ENCODE results near the gene FXYD2.

FXYD2 gene

GRCh38 chr11:117824571-117825537, at the start of gene FXYD2:
TSS of gene FXYD2 (minus strand) at chr11:117824744. CDS start at chr11:117824678, 66 bp downstream.
- Histone ChIP-seq H3K36me3 (ENCODE audit: control insufficient read depth in 2 of 2, insufficient read depth in 2 of 2, low read length in 2 of 2) (no peaks in the 10 kb centered on the region), H3K9me3 (ENCODE audit: control insufficient read depth in 2 of 2, low read length in 2 of 2) (no peaks in the 10 kb centered on the region), H3K9ac (ENCODE audit: low read length in 2 of 2) (peak within 1 kb of the TSS in 1 of 2 donors; percentile 38), H3K4me3 (ENCODE audit: low read length in 2 of 2) (peak within 1 kb of the TSS in 1 of 2 donors; percentile 8), H3K27ac (ENCODE audit: low read length) (peak within 1 kb of the TSS; percentile 53), H3K4me1 (ENCODE audit: control insufficient read depth, insufficient read depth, low read length) (peaks cover 43% of the 10 kb centered on the region), H3K27me3 (ENCODE audit: control insufficient read depth in 1 of 2, insufficient read depth in 2 of 2, low read length in 2 of 2) (peaks cover 2 to 5% of the 10 kb centered on the region in 2 donors)

- Histone ChIP-seq H3K4me1 (ENCODE audit: control insufficient read depth, insufficient read depth, low read length) (peaks cover 84% of the 10 kb centered on the region), H3K9ac (ENCODE audit: low read length in 2 of 2) (peak overlapping the region in 1 of 2 donors; percentile 26), H3K9me3 (ENCODE audit: control insufficient read depth in 2 of 2, low read length in 2 of 2) (no peaks in the 10 kb centered on the region), H3K27me3 (ENCODE audit: control insufficient read depth in 1 of 2, insufficient read depth in 2 of 2, low read length in 2 of 2) (no peaks in the 10 kb centered on the region), H3K4me3 (ENCODE audit: low read length in 2 of 2) (peak overlapping the region; percentile 80 to 92), H3K27ac (ENCODE audit: low read length) (peak overlapping the region; percentile 95), H3K36me3 (ENCODE audit: control insufficient read depth in 2 of 2, insufficient read depth in 2 of 2, low read length in 2 of 2) (no peaks in the 10 kb centered on the region)
Measured at GRCh38 chr11:117873828-117874125, 49.2 kb upstream of the FXYD2 start.

- Histone ChIP-seq H3K4me1 (ENCODE audit: control insufficient read depth, insufficient read depth, low read length) (peaks cover 86% of the 10 kb centered on the region), H3K36me3 (ENCODE audit: control insufficient read depth in 2 of 2, insufficient read depth in 2 of 2, low read length in 2 of 2) (peaks cover 0 to under 1% of the 10 kb centered on the region in 2 donors), H3K9ac (ENCODE audit: low read length in 2 of 2) (peak overlapping the region in 1 of 2 donors; percentile 36), H3K27ac (ENCODE audit: low read length) (peak overlapping the region; percentile 95), H3K27me3 (ENCODE audit: control insufficient read depth in 1 of 2, insufficient read depth in 2 of 2, low read length in 2 of 2) (no peaks in the 10 kb centered on the region), H3K4me3 (ENCODE audit: low read length in 2 of 2) (peak overlapping the region in 1 of 2 donors; percentile 92), H3K9me3 (ENCODE audit: control insufficient read depth in 2 of 2, low read length in 2 of 2) (no peaks in the 10 kb centered on the region)
Measured at GRCh38 chr11:117872975-117873827, 48.7 kb upstream of the FXYD2 start.

- Histone ChIP-seq H3K4me3 (ENCODE audit: low read length in 2 of 2) (peak overlapping the region in 1 of 2 donors; percentile 92), H3K27me3 (ENCODE audit: control insufficient read depth in 1 of 2, insufficient read depth in 2 of 2, low read length in 2 of 2) (no peaks in the 10 kb centered on the region), H3K9me3 (ENCODE audit: control insufficient read depth in 2 of 2, low read length in 2 of 2) (no peaks in the 10 kb centered on the region), H3K4me1 (ENCODE audit: control insufficient read depth, insufficient read depth, low read length) (peaks cover 81% of the 10 kb centered on the region), H3K36me3 (ENCODE audit: control insufficient read depth in 2 of 2, insufficient read depth in 2 of 2, low read length in 2 of 2) (peaks cover 0 to 4% of the 10 kb centered on the region in 2 donors), H3K27ac (ENCODE audit: low read length) (peak overlapping the region; percentile 95), H3K9ac (ENCODE audit: low read length in 2 of 2) (peak overlapping the region in 1 of 2 donors; percentile 36)
Measured at GRCh38 chr11:117872420-117872961, 47.9 kb upstream of the FXYD2 start.

GRCh38 chr11:117871784-117872183, 47.2 kb upstream of the FXYD2 start:
- Histone ChIP-seq H3K4me1 (ENCODE audit: control insufficient read depth, insufficient read depth, low read length) (peaks cover 75% of the 10 kb centered on the region), H3K9me3 (ENCODE audit: control insufficient read depth in 2 of 2, low read length in 2 of 2) (no peaks in the 10 kb centered on the region)

GRCh38 chr11:117871160-117871559, 46.6 kb upstream of the FXYD2 start:
- H3K4me1 ChIP-seq (ENCODE audit: control insufficient read depth, insufficient read depth, low read length), result peaks cover 79% of the 10 kb centered on the region
- no peak overlapping the region for H3K9ac ChIP-seq (ENCODE audit: low read length in 2 of 2)
- H3K27ac ChIP-seq (ENCODE audit: low read length), result peak overlapping the region; percentile 95
- no peaks in the 10 kb centered on the region for H3K9me3 ChIP-seq (ENCODE audit: control insufficient read depth in 2 of 2, low read length in 2 of 2)
- no peaks in the 10 kb centered on the region for H3K27me3 ChIP-seq (ENCODE audit: control insufficient read depth in 1 of 2, insufficient read depth in 2 of 2, low read length in 2 of 2)
- H3K36me3 ChIP-seq (ENCODE audit: control insufficient read depth in 2 of 2, insufficient read depth in 2 of 2, low read length in 2 of 2), result peaks cover 0 to 4% of the 10 kb centered on the region in 2 donors
- no peak overlapping the region for H3K4me3 ChIP-seq (ENCODE audit: low read length in 2 of 2)

More at GRCh38 chr11:117871784-117872183, 47.2 kb upstream of the FXYD2 start:
- H3K9ac ChIP-seq (ENCODE audit: low read length in 2 of 2), result peak overlapping the region in 1 of 2 donors; percentile 29
- H3K27me3 ChIP-seq (ENCODE audit: control insufficient read depth in 1 of 2, insufficient read depth in 2 of 2, low read length in 2 of 2), result no peaks in the 10 kb centered on the region
- peak overlapping the region; percentile 10 to 92 for H3K4me3 ChIP-seq (ENCODE audit: low read length in 2 of 2)
- H3K36me3 ChIP-seq (ENCODE audit: control insufficient read depth in 2 of 2, insufficient read depth in 2 of 2, low read length in 2 of 2), result peaks cover 0 to 4% of the 10 kb centered on the region in 2 donors
- peak overlapping the region; percentile 95 for H3K27ac ChIP-seq (ENCODE audit: low read length)

GRCh38 chr11:117870103-117870952, 45.8 kb upstream of the FXYD2 start:
- peaks cover 78% of the 10 kb centered on the region for H3K4me1 ChIP-seq (ENCODE audit: control insufficient read depth, insufficient read depth, low read length)

GRCh38 chr11:117869604-117870003, 45.1 kb upstream of the FXYD2 start:
- Histone ChIP-seq H3K4me1 (ENCODE audit: control insufficient read depth, insufficient read depth, low read length) (peaks cover 71% of the 10 kb centered on the region), H3K27ac (ENCODE audit: low read length) (peak overlapping the region; percentile 95)

More at GRCh38 chr11:117870103-117870952, 45.8 kb upstream of the FXYD2 start:
- peak overlapping the region in 1 of 2 donors; percentile 15 for H3K4me3 ChIP-seq (ENCODE audit: low read length in 2 of 2)
- H3K36me3 ChIP-seq (ENCODE audit: control insufficient read depth in 2 of 2, insufficient read depth in 2 of 2, low read length in 2 of 2), result peaks cover 0 to 4% of the 10 kb centered on the region in 2 donors
- H3K9me3 ChIP-seq (ENCODE audit: control insufficient read depth in 2 of 2, low read length in 2 of 2), result no peaks in the 10 kb centered on the region
- peak overlapping the region; percentile 95 for H3K27ac ChIP-seq (ENCODE audit: low read length)
- H3K9ac ChIP-seq (ENCODE audit: low read length in 2 of 2), result peak overlapping the region; percentile 21 to 36
- no peaks in the 10 kb centered on the region for H3K27me3 ChIP-seq (ENCODE audit: control insufficient read depth in 1 of 2, insufficient read depth in 2 of 2, low read length in 2 of 2)

GRCh38 chr11:117868815-117869561, 44.4 kb upstream of the FXYD2 start:
- no peak overlapping the region for H3K9ac ChIP-seq (ENCODE audit: low read length in 2 of 2)
- peak overlapping the region in 1 of 2 donors; percentile 15 for H3K4me3 ChIP-seq (ENCODE audit: low read length in 2 of 2)
- no peaks in the 10 kb centered on the region for H3K27me3 ChIP-seq (ENCODE audit: control insufficient read depth in 1 of 2, insufficient read depth in 2 of 2, low read length in 2 of 2)
- peaks cover 65% of the 10 kb centered on the region for H3K4me1 ChIP-seq (ENCODE audit: control insufficient read depth, insufficient read depth, low read length)
- no peaks in the 10 kb centered on the region for H3K9me3 ChIP-seq (ENCODE audit: control insufficient read depth in 2 of 2, low read length in 2 of 2)
- peak overlapping the region; percentile 95 for H3K27ac ChIP-seq (ENCODE audit: low read length)
- peaks cover 0 to 4% of the 10 kb centered on the region in 2 donors for H3K36me3 ChIP-seq (ENCODE audit: control insufficient read depth in 2 of 2, insufficient read depth in 2 of 2, low read length in 2 of 2)

More at GRCh38 chr11:117869604-117870003, 45.1 kb upstream of the FXYD2 start:
- H3K9ac ChIP-seq (ENCODE audit: low read length in 2 of 2), result peak overlapping the region in 1 of 2 donors; percentile 36
- peaks cover 0 to 4% of the 10 kb centered on the region in 2 donors for H3K36me3 ChIP-seq (ENCODE audit: control insufficient read depth in 2 of 2, insufficient read depth in 2 of 2, low read length in 2 of 2)
- H3K4me3 ChIP-seq (ENCODE audit: low read length in 2 of 2), result peak overlapping the region in 1 of 2 donors; percentile 15
- H3K9me3 ChIP-seq (ENCODE audit: control insufficient read depth in 2 of 2, low read length in 2 of 2), result no peaks in the 10 kb centered on the region
- no peaks in the 10 kb centered on the region for H3K27me3 ChIP-seq (ENCODE audit: control insufficient read depth in 1 of 2, insufficient read depth in 2 of 2, low read length in 2 of 2)
